HEK293 (cell line): ENCODE data around the gene SMAD4.
"Not testable (repeated sequence)": the region's sequence is repeated elsewhere in the genome, so short reads cannot be mapped to it uniquely, and the experiment has no call there.

Experiments
- CTCF ChIA-PET: fragments of 350-600 bp; formaldehyde crosslinking; extraction: SDS; loops from one replicate; lab custom pipeline; 2021; ENCODE audit warnings: antibody characterized with exemption; lab: Yijun Ruan, JAX
- POLR2A ChIA-PET: fragments of 300-600 bp; formaldehyde crosslinking; extraction: SDS; loops from one replicate; lab custom pipeline; 2020; ENCODE audit warnings: antibody characterized with exemption, inconsistent platforms; lab: Yijun Ruan, JAX
- H3K27ac ChIP-seq: fragments of 200-500 bp; sonication (Bioruptor generic); 2 replicates; pipeline ENCODE4 v1.5.1; 2014; ENCODE audit warnings: low read depth, low read length, control low read depth, inconsistent platforms; ENCODE audit errors: extremely low read depth
- H3K36me3 ChIP-seq, 2 experiments: fragments of 200-500 bp in 1 of 2; sonication (Bioruptor generic) in 1 of 2; 1 replicate in 1 of 2; 2 replicates in 1 of 2; pipeline ENCODE4 v1.5.1; 2014 to 2017; ENCODE audit warnings: inconsistent platforms in 2 of 2, low read length in 2 of 2; ENCODE audit not compliant: control insufficient read depth in 2 of 2, insufficient read depth in 1 of 2
- H3K4me1 ChIP-seq: fragments of 200-500 bp; sonication (Bioruptor generic); 2 replicates; pipeline ENCODE4 v1.5.1; 2014; ENCODE audit warnings: mild to moderate bottlenecking, low read length, inconsistent platforms; ENCODE audit not compliant: control insufficient read depth, insufficient read depth
- H3K4me3 ChIP-seq: 2 replicates; pipeline ENCODE4 v1.5.1; 2011; ENCODE audit warnings: low read depth, mild to moderate bottlenecking, control low read depth, low read length, moderate library complexity
- H3K9me3 ChIP-seq: fragments of 200-500 bp; sonication (Bioruptor generic); 2 replicates; pipeline ENCODE4 v1.5.1; 2014; ENCODE audit warnings: low read depth, low read length, inconsistent platforms; ENCODE audit not compliant: control insufficient read depth, insufficient read depth
- IKZF3 ChIP-seq: fragments of 450-650 bp; IDR thresholded peaks from 2 replicates; pipeline ENCODE4 v1.5.0; 2018; ENCODE audit warnings: missing biosample characterization, mild to moderate bottlenecking, missing genetic modification characterization, moderate library complexity
- SCRT1 ChIP-seq: fragments of 450-650 bp; formaldehyde crosslinking; IDR thresholded peaks from 2 replicates; pipeline ENCODE4 v1.5.1; 2016; ENCODE audit warnings: missing biosample characterization, missing genetic modification characterization, borderline replicate concordance
- SCRT2 ChIP-seq: fragments of 450-650 bp; formaldehyde crosslinking; IDR thresholded peaks from 2 replicates; pipeline ENCODE4 v1.5.1; 2016; ENCODE audit warnings: missing biosample characterization, missing genetic modification characterization
- ZNF146 ChIP-seq: fragments of 450-650 bp; formaldehyde crosslinking; IDR thresholded peaks from 2 replicates; pipeline ENCODE4 v1.5.1; 2016; ENCODE audit warnings: missing biosample characterization, missing genetic modification characterization
- ZNF202 ChIP-seq: fragments of 450-650 bp; formaldehyde crosslinking; IDR thresholded peaks from 2 replicates; pipeline ENCODE4 v1.5.1; 2016; ENCODE audit warnings: missing biosample characterization, missing genetic modification characterization, borderline replicate concordance
- ZNF354C ChIP-seq: fragments of 450-650 bp; formaldehyde crosslinking; IDR thresholded peaks from 2 replicates; pipeline ENCODE4 v1.5.1; 2016; ENCODE audit warnings: missing biosample characterization, missing genetic modification characterization, low read depth, borderline replicate concordance
- ZNF626 ChIP-seq: fragments of 450-650 bp; sonication (Bioruptor Pico); formaldehyde crosslinking; IDR thresholded peaks from 2 replicates; pipeline ENCODE4 v1.5.1; 2018; ENCODE audit warnings: missing biosample characterization, missing genetic modification characterization, inconsistent platforms
- ZNF843 ChIP-seq: fragments of 450-650 bp; formaldehyde crosslinking; IDR thresholded peaks from 2 replicates; pipeline ENCODE4 v1.5.1; 2016; ENCODE audit warnings: missing biosample characterization, missing genetic modification characterization
- TF ChIP-seq, protein P1 (sequence below): fragments of 450-650 bp; formaldehyde crosslinking; IDR thresholded peaks from 2 replicates; pipeline ENCODE4 v1.5.1; 2016; ENCODE audit warnings: missing biosample characterization, missing genetic modification characterization
- TF ChIP-seq, protein P2 (sequence below): fragments of 450-650 bp; formaldehyde crosslinking; IDR thresholded peaks from 2 replicates; pipeline ENCODE4 v1.5.1; 2016; ENCODE audit warnings: missing biosample characterization, missing genetic modification characterization
- TF ChIP-seq, protein P3 (sequence below): fragments of 450-650 bp; formaldehyde crosslinking; IDR thresholded peaks from 2 replicates; pipeline ENCODE4 v1.5.1; 2016; ENCODE audit warnings: missing biosample characterization, missing genetic modification characterization

SMAD4 gene

DNA sequence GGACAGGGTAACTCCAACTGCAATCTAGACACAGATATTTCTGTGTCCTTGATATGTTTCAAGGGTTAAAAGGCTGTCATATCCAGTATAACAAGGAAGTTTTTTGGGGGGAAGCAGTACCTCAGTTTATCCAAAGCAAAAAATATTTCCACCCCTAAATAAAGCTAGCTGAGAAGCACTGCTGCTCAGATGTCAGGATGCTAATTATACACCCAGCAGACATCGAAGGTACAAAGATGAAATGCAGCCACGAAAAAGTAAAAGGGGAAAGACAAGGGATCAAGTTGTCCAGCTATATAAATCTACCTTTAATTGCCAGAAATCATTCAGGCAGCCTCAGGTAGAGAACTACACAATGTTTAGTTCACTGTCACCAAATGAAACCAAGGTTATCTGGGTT is 36.0 kb upstream of the SMAD4 start:
- no peak overlapping the region for H3K4me3 ChIP-seq
- TF ChIP-seq SCRT1 (tag by site-specific recombination) = no peak
- TF ChIP-seq ZNF626 (tag by site-specific recombination) = no peak
- TF ChIP-seq ZNF354C (tag by site-specific recombination) = no peak
- no peak for TF ChIP-seq ZNF202 (tag by site-specific recombination)
- TF ChIP-seq ZNF843 (tag by site-specific recombination) = no peak
- no peak for TF ChIP-seq IKZF3
- POLR2A ChIA-PET = no interaction called here
- no peaks in the 10 kb centered on the region for H3K4me1 ChIP-seq
- no peak overlapping the region for H3K27ac ChIP-seq
- CTCF ChIA-PET = interaction anchor here (1.0 kb wide), 1 partner anchor 33 kb away, joined by 3 read pairs; no protein-coding TSS in a partner anchor
- no peaks in the 10 kb centered on the region for H3K36me3 ChIP-seq
- no peaks in the 10 kb centered on the region for H3K9me3 ChIP-seq

DNA sequence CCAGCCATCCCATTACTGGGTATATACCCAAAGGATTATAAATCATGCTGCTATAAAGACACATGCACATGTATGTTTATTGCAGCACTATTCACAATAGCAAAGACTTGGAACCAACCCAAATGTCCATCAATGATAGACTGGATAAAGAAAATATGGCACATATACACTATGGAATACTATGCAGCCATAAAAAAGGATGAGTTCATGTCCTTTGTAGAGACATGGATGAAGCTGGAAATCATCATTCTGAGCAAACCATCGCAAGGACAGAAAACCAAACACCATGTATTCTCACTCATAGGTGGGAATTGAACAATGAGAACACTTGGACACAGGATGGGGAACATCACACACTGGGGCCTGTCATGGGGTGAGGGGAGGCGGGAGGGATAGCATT is 26.8 kb upstream of the SMAD4 start:
- POLR2A ChIA-PET, CTCF ChIA-PET: not testable (repeated sequence)
- TF ChIP-seq SCRT2 (0 out of 2 replicates have a peak, but pooled peaks have one; percentile 2), ZNF146 (peak; percentile 74)
- TF ChIP-seq, protein P1, sequence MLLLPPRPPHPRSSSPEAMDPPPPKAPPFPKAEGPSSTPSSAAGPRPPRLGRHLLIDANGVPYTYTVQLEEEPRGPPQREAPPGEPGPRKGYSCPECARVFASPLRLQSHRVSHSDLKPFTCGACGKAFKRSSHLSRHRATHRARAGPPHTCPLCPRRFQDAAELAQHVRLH (tag by site-specific recombination) = peak; percentile 65; the same call in 1 of the 2 replicates

DNA sequence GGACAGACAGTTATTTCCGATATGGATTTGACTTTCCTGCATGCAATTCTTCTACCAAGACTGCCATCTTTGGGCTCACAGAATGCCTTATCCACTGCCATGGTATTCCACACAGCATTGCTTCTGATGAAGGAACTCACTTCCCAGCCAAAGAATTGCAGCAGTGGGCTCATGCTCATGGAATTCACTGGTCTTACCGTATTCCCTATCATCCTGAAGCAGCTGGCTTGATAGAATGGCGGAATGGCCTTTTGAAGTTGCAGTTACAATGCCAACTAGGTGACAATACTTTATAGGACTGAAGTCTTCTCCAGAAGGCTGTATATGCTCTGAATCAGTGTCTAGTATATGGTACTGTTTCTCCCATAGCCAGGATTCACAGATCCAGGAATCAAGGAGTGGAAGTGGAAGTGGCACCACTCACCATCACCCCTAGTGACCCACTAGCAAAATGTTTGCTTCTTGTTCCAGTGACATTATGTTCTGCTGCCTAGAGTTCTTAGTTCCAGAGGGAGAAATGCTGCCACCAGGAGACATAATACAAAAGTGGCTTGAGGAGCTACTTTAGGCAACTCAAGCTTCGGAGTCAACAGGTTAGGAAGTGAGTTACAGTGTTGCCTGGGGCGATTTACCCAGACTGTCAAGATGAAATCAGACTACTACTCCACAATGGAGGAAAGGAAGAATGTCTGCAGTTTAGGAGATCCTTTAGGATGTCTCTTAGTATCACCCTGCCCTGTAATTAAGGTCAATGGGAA is 23.8 kb upstream of the SMAD4 start:
- Histone ChIP-seq H3K4me3 (no peak overlapping the region), H3K27ac (no peak overlapping the region), H3K9me3 (no peaks in the 10 kb centered on the region), H3K4me1 (peaks cover 21% of the 10 kb centered on the region), H3K36me3 (no peaks in the 10 kb centered on the region)
- ChIA-PET CTCF (interaction anchor here (0.6 to 1.0 kb wide), 5 partner anchors 32 to 575 kb away, joined by 3 to 6 read pairs (median 3); no protein-coding TSS in a partner anchor), POLR2A (interaction anchor here (0.6 kb wide), 1 partner anchor 1278 kb away, joined by 3 read pairs; no protein-coding TSS in a partner anchor)
- TF ChIP-seq, protein P2, sequence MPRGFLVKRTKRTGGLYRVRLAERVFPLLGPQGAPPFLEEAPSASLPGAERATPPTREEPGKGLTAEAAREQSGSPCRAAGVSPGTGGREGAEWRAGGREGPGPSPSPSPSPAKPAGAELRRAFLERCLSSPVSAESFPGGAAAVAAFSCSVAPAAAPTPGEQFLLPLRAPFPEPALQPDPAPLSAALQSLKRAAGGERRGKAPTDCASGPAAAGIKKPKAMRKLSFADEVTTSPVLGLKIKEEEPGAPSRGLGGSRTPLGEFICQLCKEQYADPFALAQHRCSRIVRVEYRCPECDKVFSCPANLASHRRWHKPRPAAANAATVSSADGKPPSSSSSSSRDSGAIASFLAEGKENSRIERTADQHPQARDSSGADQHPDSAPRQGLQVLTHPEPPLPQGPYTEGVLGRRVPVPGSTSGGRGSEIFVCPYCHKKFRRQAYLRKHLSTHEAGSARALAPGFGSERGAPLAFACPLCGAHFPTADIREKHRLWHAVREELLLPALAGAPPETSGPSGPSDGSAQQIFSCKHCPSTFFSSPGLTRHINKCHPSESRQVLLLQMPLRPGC (tag by site-specific recombination) = no peak
- TF ChIP-seq SCRT2 (peak; percentile 90), SCRT1 (tag by site-specific recombination) (peak; percentile 88)
- TF ChIP-seq, protein P3, sequence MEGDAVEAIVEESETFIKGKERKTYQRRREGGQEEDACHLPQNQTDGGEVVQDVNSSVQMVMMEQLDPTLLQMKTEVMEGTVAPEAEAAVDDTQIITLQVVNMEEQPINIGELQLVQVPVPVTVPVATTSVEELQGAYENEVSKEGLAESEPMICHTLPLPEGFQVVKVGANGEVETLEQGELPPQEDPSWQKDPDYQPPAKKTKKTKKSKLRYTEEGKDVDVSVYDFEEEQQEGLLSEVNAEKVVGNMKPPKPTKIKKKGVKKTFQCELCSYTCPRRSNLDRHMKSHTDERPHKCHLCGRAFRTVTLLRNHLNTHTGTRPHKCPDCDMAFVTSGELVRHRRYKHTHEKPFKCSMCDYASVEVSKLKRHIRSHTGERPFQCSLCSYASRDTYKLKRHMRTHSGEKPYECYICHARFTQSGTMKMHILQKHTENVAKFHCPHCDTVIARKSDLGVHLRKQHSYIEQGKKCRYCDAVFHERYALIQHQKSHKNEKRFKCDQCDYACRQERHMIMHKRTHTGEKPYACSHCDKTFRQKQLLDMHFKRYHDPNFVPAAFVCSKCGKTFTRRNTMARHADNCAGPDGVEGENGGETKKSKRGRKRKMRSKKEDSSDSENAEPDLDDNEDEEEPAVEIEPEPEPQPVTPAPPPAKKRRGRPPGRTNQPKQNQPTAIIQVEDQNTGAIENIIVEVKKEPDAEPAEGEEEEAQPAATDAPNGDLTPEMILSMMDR (tag by site-specific recombination) = peak; percentile 43

More for the DNA sequence above, 26.8 kb upstream of the SMAD4 start:
- not testable (repeated sequence) for H3K4me1 ChIP-seq, H3K36me3 ChIP-seq, H3K4me3 ChIP-seq, H3K27ac ChIP-seq, H3K9me3 ChIP-seq
